CD4-positive, alpha-beta T cell treated with Interleukin-2 at 100 ng/mL for 4 hours (primary cell): ENCODE data around the gene MRC2.
"Not testable (repeated sequence)": the region's sequence is repeated elsewhere in the genome, so short reads cannot be mapped to it uniquely, and the experiment has no call there.

Experiments
- DNase-seq: peaks from one replicate; pipeline ENCODE4 v3.0.0-alpha.2; 2020; ENCODE audit warnings: low spot score

Gene MRC2, protein sequence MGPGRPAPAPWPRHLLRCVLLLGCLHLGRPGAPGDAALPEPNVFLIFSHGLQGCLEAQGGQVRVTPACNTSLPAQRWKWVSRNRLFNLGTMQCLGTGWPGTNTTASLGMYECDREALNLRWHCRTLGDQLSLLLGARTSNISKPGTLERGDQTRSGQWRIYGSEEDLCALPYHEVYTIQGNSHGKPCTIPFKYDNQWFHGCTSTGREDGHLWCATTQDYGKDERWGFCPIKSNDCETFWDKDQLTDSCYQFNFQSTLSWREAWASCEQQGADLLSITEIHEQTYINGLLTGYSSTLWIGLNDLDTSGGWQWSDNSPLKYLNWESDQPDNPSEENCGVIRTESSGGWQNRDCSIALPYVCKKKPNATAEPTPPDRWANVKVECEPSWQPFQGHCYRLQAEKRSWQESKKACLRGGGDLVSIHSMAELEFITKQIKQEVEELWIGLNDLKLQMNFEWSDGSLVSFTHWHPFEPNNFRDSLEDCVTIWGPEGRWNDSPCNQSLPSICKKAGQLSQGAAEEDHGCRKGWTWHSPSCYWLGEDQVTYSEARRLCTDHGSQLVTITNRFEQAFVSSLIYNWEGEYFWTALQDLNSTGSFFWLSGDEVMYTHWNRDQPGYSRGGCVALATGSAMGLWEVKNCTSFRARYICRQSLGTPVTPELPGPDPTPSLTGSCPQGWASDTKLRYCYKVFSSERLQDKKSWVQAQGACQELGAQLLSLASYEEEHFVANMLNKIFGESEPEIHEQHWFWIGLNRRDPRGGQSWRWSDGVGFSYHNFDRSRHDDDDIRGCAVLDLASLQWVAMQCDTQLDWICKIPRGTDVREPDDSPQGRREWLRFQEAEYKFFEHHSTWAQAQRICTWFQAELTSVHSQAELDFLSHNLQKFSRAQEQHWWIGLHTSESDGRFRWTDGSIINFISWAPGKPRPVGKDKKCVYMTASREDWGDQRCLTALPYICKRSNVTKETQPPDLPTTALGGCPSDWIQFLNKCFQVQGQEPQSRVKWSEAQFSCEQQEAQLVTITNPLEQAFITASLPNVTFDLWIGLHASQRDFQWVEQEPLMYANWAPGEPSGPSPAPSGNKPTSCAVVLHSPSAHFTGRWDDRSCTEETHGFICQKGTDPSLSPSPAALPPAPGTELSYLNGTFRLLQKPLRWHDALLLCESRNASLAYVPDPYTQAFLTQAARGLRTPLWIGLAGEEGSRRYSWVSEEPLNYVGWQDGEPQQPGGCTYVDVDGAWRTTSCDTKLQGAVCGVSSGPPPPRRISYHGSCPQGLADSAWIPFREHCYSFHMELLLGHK (N-terminal part only)

DNA sequence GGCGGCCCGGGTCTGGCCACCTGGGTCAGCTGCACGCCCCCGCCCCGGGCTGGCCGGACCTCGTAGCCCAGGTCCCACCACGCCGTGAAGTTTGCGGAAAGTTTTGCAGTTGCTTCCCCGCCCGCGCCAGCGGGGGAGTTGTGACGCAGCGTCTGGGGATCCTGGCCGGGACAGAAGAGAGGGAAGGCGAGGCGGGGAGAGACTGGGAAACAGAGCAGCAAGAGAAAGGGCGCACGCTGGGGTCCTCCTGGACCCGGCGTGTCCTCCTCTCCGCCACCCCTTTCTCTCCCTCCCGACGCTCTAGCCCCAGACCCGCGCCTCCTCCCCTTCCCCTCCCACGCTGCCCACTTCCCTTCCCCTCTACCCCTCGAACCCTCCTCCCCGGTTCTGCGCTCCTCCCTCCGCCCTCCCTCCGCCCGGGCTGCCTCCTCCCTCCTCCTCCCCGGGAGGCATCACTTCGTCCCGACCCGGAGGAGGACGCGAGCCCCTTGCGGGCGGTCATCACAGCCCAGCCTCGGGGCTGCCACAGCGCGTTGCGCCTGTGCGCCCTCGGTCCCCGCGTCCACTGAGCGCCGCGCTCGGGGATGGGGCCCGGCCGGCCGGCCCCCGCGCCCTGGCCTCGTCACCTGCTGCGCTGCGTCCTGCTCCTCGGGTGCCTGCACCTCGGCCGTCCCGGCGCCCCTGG, at the start of gene MRC2:
TSS of gene MRC2 (plus strand) at position 452 of the 685 bp plus-strand sequence. CDS start at position 585, 133 bp downstream.
- no peak for DNase-seq

DNA sequence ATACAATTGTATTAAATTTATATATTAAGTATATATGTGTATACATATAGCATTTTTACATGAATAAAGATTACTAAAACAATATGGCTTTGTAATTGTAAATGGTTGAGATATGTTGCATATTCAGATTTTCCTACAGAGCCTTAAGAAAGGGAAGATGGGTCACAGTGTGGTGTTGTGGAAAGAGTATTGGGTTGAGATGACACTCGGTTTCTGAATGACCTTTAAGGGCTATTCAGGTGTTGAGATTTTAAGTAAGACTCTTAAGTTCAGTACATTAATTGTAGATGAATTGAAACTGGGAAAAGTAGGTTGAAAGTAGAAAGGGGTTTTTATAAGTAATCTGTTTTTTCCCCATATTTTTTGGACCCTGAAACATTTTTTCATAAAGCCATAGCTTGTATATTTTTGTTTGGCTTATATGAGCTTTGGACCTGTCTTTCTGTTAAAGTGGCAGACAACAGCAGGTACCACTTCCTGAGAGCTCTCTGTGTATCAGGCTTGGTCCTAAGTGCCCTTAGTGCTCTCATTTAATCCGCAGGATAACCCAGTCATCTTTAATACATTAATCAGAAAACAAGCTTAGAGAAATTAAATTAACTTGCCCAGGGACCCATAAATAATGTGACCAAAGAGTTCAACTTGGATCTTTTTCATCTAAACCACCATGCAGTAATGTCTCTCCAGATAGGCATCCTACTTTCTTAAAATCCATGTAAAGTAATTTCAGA, 48.5 kb upstream of the MRC2 start:
- no peak for DNase-seq

DNA sequence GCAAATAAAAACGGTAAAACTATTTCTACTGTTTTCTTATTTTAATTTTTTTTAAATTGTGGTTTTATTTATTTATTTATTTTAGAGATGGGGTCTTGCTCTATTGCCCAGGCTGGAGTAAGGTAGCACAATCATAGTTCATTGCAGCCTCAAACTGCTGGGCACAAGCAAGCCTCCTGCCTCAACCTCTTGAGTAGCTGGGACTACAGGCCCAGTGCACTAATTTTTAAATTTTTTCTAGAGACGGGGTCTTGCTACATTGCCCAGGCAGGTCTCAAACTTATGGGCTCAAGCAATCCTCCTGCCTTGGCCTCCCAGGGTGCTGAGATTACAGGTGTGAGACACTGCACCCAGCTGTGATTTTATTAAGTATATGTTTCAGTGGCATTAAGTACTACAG, 46.5 kb upstream of the MRC2 start:
- DNase-seq = no peak

GRCh38 chr17:62581764-62582163, 45.7 kb upstream of the MRC2 start:
- no peak for DNase-seq

DNA sequence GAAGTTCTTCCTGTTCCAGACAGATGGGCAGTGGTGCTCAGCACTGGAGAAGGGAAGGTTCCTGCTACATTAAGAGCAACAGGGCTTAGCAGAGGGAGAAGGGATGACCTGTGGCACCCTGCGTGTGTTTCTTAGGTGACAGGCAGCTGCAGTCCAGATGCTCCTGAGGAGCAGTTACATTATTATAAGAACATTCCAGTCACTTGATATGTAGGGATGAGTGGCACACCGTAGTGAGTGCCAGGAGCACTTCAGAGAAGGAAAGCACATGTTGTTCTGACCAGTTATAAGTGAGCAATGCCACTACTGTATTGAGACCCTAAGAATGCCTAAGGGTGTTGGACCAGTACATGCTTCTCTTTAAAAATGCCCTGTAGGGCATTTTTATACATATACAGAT, 39.9 kb upstream of the MRC2 start:
- DNase-seq = no peak

DNA sequence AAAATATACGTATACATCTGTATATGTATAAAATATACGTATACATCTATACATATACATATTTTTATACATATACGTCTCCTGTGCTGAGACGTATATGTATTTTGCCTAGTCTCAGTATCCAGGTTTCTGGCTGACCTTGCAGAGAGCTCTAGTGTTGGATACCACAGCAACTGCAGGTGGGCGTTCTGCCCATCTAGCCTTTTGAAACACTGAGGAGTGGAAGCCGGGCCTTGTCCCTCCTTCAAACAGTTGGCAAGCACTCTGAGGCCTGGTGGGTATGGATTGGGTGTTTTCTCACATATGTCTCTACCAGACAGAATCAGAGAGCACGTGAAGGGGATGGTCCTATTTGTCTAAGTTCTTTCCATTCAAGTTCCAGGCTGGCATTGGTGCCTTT, 39.4 kb upstream of the MRC2 start:
- DNase-seq = no peak

- DNase-seq = no peak
Observed at GRCh38 chr17:62591333-62591732, 36.1 kb upstream of the MRC2 start.

DNA sequence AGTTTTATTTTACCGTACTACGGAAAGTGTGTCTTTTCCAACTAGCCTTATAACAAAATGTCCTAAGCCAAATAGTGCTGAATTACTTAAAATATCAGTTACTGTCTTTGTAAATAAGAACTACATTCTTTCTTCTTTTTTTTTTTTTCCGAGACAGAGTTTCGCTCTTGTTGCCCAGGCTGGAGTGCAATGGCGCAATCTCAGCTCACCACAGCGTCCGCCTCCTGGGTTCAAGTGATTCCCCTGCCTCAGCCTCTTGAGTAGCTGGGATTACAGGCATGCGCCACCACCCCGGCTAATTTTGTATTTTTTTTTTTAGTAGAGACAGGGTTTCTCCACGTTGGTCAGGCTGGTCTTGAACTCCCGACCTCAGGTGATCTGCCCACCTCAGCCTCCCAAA, 35.6 kb upstream of the MRC2 start:
- DNase-seq = not testable (repeated sequence)

GRCh38 chr17:62592341-62593099, 35.0 kb upstream of the MRC2 start:
- no peak for DNase-seq

DNA sequence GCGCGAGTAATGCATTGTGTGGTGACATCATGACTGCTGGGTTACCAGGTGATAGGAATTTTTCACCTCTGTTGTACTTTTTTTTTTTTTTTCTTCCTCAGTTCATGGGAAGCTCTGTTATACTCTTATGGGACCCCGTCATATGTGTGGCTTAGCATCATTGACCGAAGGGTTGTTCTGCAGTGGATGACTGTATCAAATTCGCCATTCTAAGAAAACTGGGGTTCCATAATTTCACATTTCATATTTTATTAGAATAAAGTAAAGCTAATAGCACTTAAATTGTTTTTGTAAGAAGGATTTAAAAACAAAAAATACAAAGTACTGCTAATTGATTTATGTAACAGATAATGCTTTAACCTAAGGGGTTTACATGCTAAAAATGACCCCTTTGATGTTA, 32.0 kb upstream of the MRC2 start:
- DNase-seq = no peak

DNA sequence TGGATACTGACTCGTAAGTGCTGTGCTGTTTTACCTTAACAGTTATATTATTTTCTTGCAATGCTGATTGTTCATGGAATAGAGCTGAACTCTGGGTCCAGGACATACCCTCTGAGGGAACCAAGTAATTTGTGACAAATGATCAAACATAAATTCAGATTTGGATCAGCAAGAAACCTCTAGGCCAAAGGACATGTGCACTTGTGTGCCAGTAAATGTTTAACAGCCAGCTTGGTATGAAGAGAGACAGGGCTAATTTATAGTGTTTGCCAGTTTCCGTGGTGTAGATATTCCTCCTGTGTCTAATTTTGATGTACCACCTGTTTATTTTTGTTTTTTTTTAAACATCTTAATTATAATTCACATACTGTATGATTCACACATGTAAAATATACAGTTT, 30.8 kb upstream of the MRC2 start:
- no peak for DNase-seq

- no peak for DNase-seq
Observed at GRCh38 chr17:62597150-62597549, 30.3 kb upstream of the MRC2 start.

GRCh38 chr17:62597920-62598319, 29.6 kb upstream of the MRC2 start:
- DNase-seq = no peak

DNA sequence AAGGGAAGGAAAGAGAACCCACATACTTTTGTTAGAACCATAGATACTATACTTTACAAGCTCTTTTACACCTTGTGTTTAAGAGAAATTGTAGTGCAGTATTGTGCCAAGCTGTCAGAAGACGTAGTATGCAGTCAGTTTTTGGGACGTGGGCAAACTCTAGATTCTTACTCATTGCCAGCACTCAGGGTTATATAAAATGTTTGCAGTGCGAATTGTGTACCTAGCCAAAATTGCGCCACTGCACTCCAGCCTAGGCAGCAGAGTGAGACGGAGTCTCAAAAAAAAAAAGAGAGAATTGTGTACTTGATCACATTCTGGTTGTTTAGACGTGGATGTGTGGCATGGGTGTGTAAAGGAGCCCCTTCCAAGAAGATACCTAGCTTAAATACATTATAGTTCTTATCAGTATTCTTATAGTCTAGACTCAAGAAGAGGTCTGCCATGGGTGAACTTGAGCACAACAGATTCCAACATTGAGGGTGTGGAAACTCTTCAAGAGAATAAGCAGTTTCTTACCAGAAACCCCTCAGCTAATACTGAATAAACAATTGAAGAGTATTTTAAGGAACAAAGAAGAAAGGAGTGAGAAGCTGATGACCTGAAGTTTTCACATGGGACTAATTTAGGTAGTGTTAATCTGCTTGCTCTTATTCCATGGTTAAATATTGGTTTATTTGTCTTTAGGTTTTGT, 27.4 kb upstream of the MRC2 start:
- DNase-seq = no peak

DNA sequence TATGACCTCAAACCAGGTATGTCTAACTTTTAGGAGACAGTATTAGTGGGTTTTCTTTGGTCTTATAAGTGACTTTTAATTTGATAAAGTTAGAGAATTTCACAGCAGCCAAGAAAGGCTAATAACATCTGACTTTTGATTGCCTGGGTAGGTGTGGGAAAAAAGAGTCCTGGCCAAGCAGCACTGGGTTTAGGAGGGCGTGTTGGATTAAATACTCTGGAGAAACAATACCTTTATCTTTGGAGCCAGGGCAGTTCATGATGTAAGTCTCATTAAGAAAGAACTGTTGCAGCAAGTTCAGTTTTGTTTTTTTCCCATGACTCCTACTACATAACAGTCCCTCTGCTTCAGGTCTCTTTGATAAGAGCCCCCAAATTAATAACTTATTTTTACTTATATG, 26.7 kb upstream of the MRC2 start:
- no peak for DNase-seq

- DNase-seq = no peak
Observed at GRCh38 chr17:62601471-62601870, 26.0 kb upstream of the MRC2 start.

DNA sequence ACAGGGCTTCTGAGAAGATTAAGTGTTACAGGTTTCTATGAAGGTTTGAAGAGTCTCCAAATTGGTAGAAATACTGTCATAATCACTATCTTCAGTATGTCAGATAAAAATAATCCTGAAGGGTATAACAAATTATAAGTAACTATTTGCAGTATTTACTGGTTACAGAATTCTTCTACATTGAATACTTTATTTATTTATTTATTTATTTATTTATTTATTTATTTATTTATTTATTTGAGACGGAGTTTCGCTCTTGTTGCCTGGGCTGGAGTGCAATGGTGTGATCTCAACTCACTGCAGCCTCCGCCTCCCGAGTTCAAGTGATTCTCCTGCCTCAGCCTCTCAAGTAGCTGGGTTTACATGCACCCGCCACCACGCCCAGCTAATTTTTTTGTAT, 23.7 kb upstream of the MRC2 start:
- not testable (repeated sequence) for DNase-seq

DNA sequence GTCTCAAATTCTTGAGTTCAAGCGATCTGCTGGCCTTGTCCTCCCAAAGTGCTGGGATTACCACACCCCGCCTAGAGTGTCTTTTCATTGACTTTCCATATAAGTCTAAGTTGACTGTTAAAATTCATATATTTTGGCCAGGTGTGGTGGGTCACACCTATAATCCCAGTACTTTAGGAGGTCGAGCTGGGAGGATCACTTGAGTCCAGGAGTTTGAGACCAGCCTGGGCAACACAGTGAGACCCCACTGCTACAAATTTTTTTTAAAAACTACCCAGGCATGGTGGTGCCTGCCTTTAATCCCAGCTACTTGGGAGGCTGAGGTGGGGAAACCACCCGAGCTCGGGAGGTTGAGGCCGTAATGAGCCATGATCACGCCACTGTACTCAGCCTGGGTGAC, 21.9 kb upstream of the MRC2 start:
- DNase-seq = no peak

GRCh38 chr17:62611292-62611691, 16.2 kb upstream of the MRC2 start:
- peak; percentile 19 for DNase-seq

GRCh38 chr17:62611728-62612127, 15.7 kb upstream of the MRC2 start:
- peak; percentile 13 for DNase-seq
